Inflammatory macrophage treated with lipopolysaccharide for 4 hours (primary cell): ENCODE data around the gene NLRC5.

Experiments
- DNase-seq: peaks from one replicate; pipeline ENCODE4 v3.0.0-alpha.2; 2020

Gene NLRC5

GRCh38 chr16:57084257-57084770 is 95.0 kb downstream of the NLRC5 start:
- peak; percentile 80 for DNase-seq

GRCh38 chr16:57084996-57085395 is 95.6 kb downstream of the NLRC5 start:
- DNase-seq, result peak; percentile 40

- no peak for DNase-seq
These were observed 97.6 kb downstream of the NLRC5 start for GRCh38 chr16:57087003-57087402.

- DNase-seq, result no peak
These were observed 100.0 kb downstream of the NLRC5 start for GRCh38 chr16:57089406-57089805.

- no peak for DNase-seq
These were observed 102.0 kb downstream of the NLRC5 start for GRCh38 chr16:57091200-57091974.

- peak; percentile 34 for DNase-seq
These were observed 102.8 kb downstream of the NLRC5 start, which contains the start of gene CPNE2 for GRCh38 chr16:57091975-57092785. Gene CPNE2, plus strand, starts transcription at chr16:57092583. Its CDS starts 18,160 bp downstream, at chr16:57110743.

GRCh38 chr16:57092786-57093411 is 103.5 kb downstream of the NLRC5 start:
- DNase-seq, result peak; percentile 35

- no peak for DNase-seq
These were observed 104.6 kb downstream of the NLRC5 start for GRCh38 chr16:57093666-57094564.

- no peak for DNase-seq
These were observed 105.6 kb downstream of the NLRC5 start for GRCh38 chr16:57094911-57095310.

GRCh38 chr16:57096192-57096591 is 106.8 kb downstream of the NLRC5 start:
- DNase-seq, result no peak

- DNase-seq, result no peak
These were observed 107.4 kb downstream of the NLRC5 start for GRCh38 chr16:57096793-57097192.

- no peak for DNase-seq
These were observed 109.0 kb downstream of the NLRC5 start for GRCh38 chr16:57098188-57098841.

GRCh38 chr16:57099965-57100364 is 110.6 kb downstream of the NLRC5 start:
- peak; percentile 13 for DNase-seq

- no peak for DNase-seq
These were observed 111.1 kb downstream of the NLRC5 start for GRCh38 chr16:57100445-57100844.

GRCh38 chr16:57102888-57103851 is 113.8 kb downstream of the NLRC5 start:
- no peak for DNase-seq

- DNase-seq, result no peak
These were observed 115.3 kb downstream of the NLRC5 start for GRCh38 chr16:57104706-57105105.

GRCh38 chr16:57105184-57105583 is 115.8 kb downstream of the NLRC5 start:
- DNase-seq, result no peak

- DNase-seq, result no peak
These were observed 117.4 kb downstream of the NLRC5 start for GRCh38 chr16:57106767-57107166.

GRCh38 chr16:57107321-57107922 is 118.1 kb downstream of the NLRC5 start:
- DNase-seq, result no peak

GRCh38 chr16:57108432-57108831 is 119.1 kb downstream of the NLRC5 start:
- DNase-seq, result no peak
